ENCODE data around the gene HECTD3. TPM values are rescaled to one million over a fixed set of nuclear protein-coding genes. Genes with fewer than 3 reads are reported as not detected.

Gene HECTD3
- total RNA-seq, 4 donors from 2014 or later = 29.2 to 91.0 (median 47.0) TPM

GRCh38 chr1:45015683-45016082 lies 4.6 kb upstream of the HECTD3 start:
- intact Hi-C loops (cut with DNase I; ENCODE audit: low total_unique reads) = loop anchor here (10.0 kb wide), 1 partner anchor 181 kb away; no protein-coding TSS in a partner anchor
- peaks cover 0 to 19% of the 10 kb centered on the region in 2 donors for H3K36me3 ChIP-seq
- in situ Hi-C loops (cut with MboI; ENCODE audit: low sequenced_read_pairs in 4 of 4) = loop anchor here (5.0 to 25.0 kb wide), 7 partner anchors 282 to 549 kb away; partner anchors contain the start of genes TESK2 (in 3 of the 4) and AKR1A1 (in 2 of the 4)
- TF ChIP-seq, protein P1, sequence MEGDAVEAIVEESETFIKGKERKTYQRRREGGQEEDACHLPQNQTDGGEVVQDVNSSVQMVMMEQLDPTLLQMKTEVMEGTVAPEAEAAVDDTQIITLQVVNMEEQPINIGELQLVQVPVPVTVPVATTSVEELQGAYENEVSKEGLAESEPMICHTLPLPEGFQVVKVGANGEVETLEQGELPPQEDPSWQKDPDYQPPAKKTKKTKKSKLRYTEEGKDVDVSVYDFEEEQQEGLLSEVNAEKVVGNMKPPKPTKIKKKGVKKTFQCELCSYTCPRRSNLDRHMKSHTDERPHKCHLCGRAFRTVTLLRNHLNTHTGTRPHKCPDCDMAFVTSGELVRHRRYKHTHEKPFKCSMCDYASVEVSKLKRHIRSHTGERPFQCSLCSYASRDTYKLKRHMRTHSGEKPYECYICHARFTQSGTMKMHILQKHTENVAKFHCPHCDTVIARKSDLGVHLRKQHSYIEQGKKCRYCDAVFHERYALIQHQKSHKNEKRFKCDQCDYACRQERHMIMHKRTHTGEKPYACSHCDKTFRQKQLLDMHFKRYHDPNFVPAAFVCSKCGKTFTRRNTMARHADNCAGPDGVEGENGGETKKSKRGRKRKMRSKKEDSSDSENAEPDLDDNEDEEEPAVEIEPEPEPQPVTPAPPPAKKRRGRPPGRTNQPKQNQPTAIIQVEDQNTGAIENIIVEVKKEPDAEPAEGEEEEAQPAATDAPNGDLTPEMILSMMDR (IDR thresholded peaks at IDR 0.05 in 4 of 5, conservative IDR thresholded peaks at IDR 0.05 in 1 of 5) = no peak
- TF ChIP-seq POLR2A (IDR thresholded peaks at IDR 0.05) = no peak
- no peak for ATAC-seq
- H3K4me1 ChIP-seq = peaks cover 24 to 32% of the 10 kb centered on the region in 2 donors
- no peaks in the 10 kb centered on the region for H3K9me3 ChIP-seq
- H3K27me3 ChIP-seq = no peaks in the 10 kb centered on the region
- DNase-seq = no peak
- H3K27ac ChIP-seq = no peak overlapping the region
- H3K4me3 ChIP-seq = no peak overlapping the region

DNA sequence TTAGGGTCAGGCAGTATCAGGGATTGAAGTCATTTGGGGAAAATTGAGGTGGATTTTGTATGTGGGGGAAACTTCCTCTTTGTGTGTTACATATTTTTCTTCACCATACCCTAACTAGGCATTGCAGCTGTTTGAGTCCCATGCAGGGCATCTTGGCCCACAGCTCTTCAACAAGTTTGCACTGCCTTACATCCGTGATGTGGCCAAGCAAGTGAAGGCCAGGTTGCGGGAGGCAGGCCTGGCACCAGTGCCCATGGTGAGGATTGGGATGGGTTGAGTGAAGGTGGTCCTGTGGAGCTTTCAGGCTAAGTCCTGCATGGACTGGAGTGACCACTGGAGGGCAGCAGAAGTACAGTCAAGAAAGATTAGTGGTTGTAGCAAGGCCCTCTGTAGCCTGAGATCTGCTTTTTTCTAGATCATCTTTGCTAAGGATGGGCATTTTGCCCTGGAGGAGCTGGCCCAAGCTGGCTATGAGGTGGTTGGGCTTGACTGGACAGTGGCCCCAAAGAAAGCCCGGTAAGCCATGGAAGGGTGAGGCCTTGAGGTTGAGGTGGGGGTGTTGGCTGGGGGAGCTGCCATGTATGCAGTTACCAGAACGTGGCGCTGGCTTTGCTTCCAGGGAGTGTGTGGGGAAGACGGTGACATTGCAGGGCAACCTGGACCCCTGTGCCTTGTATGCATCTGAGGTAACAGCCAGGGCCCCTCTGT lies 3.4 kb upstream of the HECTD3 start:
- ATAC-seq (peak in 1 of 2 donors; percentile 28), DNase-seq (peak; percentile 47 to 76)
- Histone ChIP-seq H3K27me3 (no peaks in the 10 kb centered on the region), H3K9me3 (no peaks in the 10 kb centered on the region), H3K36me3 (peaks cover 0 to 22% of the 10 kb centered on the region in 2 donors), H3K27ac (no peak overlapping the region), H3K4me1 (peaks cover 35 to 41% of the 10 kb centered on the region in 2 donors), H3K4me3 (no peak overlapping the region)
- no peak for TF ChIP-seq POLR2A (IDR thresholded peaks at IDR 0.05)
- TF ChIP-seq, protein P1 (IDR thresholded peaks at IDR 0.05 in 4 of 5, conservative IDR thresholded peaks at IDR 0.05 in 1 of 5) = peak; percentile 68 to 92 (median 89)
- in situ Hi-C loops (cut with MboI; ENCODE audit: low sequenced_read_pairs in 4 of 4) (loop anchor here (5.0 to 25.0 kb wide), 8 partner anchors 283 to 550 kb away; partner anchors contain the start of genes TESK2 (in 4 of the 4) and AKR1A1 (in 2 of the 4)), intact Hi-C loops (cut with DNase I; ENCODE audit: low total_unique reads) (loop anchor here (1.0 to 10.0 kb wide), 5 partner anchors 180 to 558 kb away; partner anchors contain the start of genes BEST4 and ZSWIM5)

DNA sequence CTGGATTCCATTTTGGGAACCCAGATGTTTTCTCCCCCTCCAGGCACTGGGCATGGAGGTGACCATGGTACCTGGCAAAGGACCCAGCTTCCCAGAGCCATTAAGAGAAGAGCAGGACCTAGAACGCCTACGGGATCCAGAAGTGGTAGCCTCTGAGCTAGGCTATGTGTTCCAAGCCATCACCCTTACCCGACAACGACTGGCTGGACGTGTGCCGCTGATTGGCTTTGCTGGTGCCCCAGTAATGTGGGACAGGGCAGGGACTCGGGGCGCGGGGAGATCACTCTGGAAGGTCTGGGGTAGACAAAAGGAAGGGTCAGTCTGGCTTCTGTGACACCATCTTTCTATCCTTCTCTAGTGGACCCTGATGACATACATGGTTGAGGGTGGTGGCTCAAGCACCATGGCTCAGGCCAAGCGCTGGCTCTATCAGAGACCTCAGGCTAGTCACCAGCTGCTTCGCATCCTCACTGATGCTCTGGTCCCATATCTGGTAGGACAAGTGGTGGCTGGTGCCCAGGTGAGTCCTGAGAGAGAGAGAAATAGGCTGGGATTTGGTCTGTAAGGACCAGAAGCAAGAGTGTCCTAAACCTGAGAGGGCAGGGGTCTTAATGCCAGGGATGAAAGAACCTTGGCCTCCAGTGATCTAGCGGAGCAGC lies 2.6 kb upstream of the HECTD3 start:
- TF ChIP-seq POLR2A (IDR thresholded peaks at IDR 0.05) = no peak
- TF ChIP-seq, protein P1 (IDR thresholded peaks at IDR 0.05 in 4 of 5, conservative IDR thresholded peaks at IDR 0.05 in 1 of 5) = no peak
- in situ Hi-C loops (cut with MboI; ENCODE audit: low sequenced_read_pairs in 4 of 4) = loop anchor here in 3 of 4 donors (5.0 to 25.0 kb wide), 7 partner anchors 289 to 551 kb away; partner anchors contain the start of genes TESK2 (in 3 of the 3) and AKR1A1 (in 2 of the 3)
- no peak for DNase-seq
- intact Hi-C loops (cut with DNase I; ENCODE audit: low total_unique reads) = loop anchor here (1.0 to 10.0 kb wide), 6 partner anchors 179 to 559 kb away; partner anchors contain the start of genes BEST4 and ZSWIM5
- Histone ChIP-seq H3K4me1 (peaks cover 39 to 44% of the 10 kb centered on the region in 2 donors), H3K9me3 (no peaks in the 10 kb centered on the region), H3K27me3 (no peaks in the 10 kb centered on the region), H3K27ac (peak overlapping the region in 1 of 4 donors; percentile 93), H3K36me3 (peaks cover 0 to 30% of the 10 kb centered on the region in 2 donors), H3K4me3 (no peak overlapping the region)
- ATAC-seq = no peak

GRCh38 chr1:45012639-45013278 lies 1.6 kb upstream of the HECTD3 start:
- in situ Hi-C loops (cut with MboI; ENCODE audit: low sequenced_read_pairs in 4 of 4) = loop anchor here in 3 of 4 donors (5.0 to 25.0 kb wide), 7 partner anchors 290 to 552 kb away; partner anchors contain the start of genes TESK2 (in 3 of the 3) and AKR1A1 (in 2 of the 3)
- Histone ChIP-seq H3K36me3 (peaks cover 0 to 39% of the 10 kb centered on the region in 2 donors), H3K27ac (peak overlapping the region; percentile 88 to 96 (median 92)), H3K27me3 (no peaks in the 10 kb centered on the region), H3K4me3 (peak overlapping the region; percentile 75 to 99 (median 92)), H3K4me1 (peaks cover 39 to 44% of the 10 kb centered on the region in 2 donors), H3K9me3 (no peaks in the 10 kb centered on the region)
- TF ChIP-seq POLR2A (IDR thresholded peaks at IDR 0.05) = no peak
- TF ChIP-seq, protein P1 (IDR thresholded peaks at IDR 0.05 in 4 of 5, conservative IDR thresholded peaks at IDR 0.05 in 1 of 5) = no peak
- intact Hi-C loops (cut with DNase I; ENCODE audit: low total_unique reads) = loop anchor here (1.0 to 10.0 kb wide), 7 partner anchors 26 to 560 kb away; partner anchors contain the start of genes BEST4, EIF2B3 and ZSWIM5
- peak; percentile 70 to 78 for DNase-seq
- ATAC-seq = peak; percentile 33 to 40
